HG02885 (cell line): ENCODE data around the gene BCO1.

Experiments
- ATAC-seq: cut with Tn5 transposase; IDR thresholded peaks from one replicate; pipeline ENCODE4 v1.9.1; 2021; ENCODE audit warnings: mild to moderate bottlenecking; ENCODE audit not compliant: unreplicated experiment, poor library complexity

Gene BCO1

GRCh38 chr16:81313701-81314602, 75.5 kb downstream of the BCO1 start:
- ATAC-seq = peak; percentile 2

- peak; percentile 95 for ATAC-seq
Observed at GRCh38 chr16:81314603-81315270, 76.2 kb downstream of the BCO1 start, which contains the start of gene GAN. Gene GAN (plus strand): TSS chr16:81314962. CDS start chr16:81315114, 152 bp downstream.

GRCh38 chr16:81315271-81316175, 77.0 kb downstream of the BCO1 start:
- ATAC-seq = peak; percentile 33

- ATAC-seq = no peak
Observed at GRCh38 chr16:81316176-81316496, 77.6 kb downstream of the BCO1 start.

GRCh38 chr16:81318711-81319110, 80.2 kb downstream of the BCO1 start:
- ATAC-seq = no peak

GRCh38 chr16:81319221-81319912, 80.9 kb downstream of the BCO1 start:
- ATAC-seq = no peak

- ATAC-seq = no peak
Observed at GRCh38 chr16:81321039-81321438, 82.5 kb downstream of the BCO1 start.

GRCh38 chr16:81321536-81321935, 83.0 kb downstream of the BCO1 start:
- ATAC-seq = no peak

- ATAC-seq = no peak
Observed at GRCh38 chr16:81324808-81325207, 86.3 kb downstream of the BCO1 start.

GRCh38 chr16:81327011-81327410, 88.5 kb downstream of the BCO1 start:
- ATAC-seq = no peak

GRCh38 chr16:81327447-81328196, 89.1 kb downstream of the BCO1 start:
- ATAC-seq = no peak

- ATAC-seq = no peak
Observed at GRCh38 chr16:81329947-81330346, 91.5 kb downstream of the BCO1 start.

GRCh38 chr16:81333356-81333755, 94.9 kb downstream of the BCO1 start:
- no peak for ATAC-seq

GRCh38 chr16:81335669-81336068, 97.2 kb downstream of the BCO1 start:
- ATAC-seq = no peak

GRCh38 chr16:81337097-81337496, 98.6 kb downstream of the BCO1 start:
- no peak for ATAC-seq
